ENCODE results near the gene PTH1R.

PTH1R gene

DNA sequence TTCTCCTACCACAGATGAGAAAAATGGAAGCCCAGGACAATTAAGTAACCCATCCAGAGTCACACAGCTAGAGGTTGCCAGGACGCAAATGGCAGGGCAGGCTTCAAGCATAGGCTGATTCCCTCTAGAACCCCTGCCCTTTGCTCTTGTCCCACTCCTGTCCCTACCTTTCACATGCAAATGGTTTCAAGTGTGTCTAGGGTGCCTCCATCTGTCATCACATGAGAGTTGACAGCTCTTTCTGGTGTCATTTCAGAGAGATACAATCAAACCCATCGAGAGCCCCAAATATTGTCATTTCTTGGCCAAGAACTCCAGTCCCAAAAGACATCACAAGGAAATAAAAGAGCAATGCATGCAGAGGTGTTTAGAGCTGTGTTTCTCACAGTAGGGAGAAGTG, 75.3 kb downstream of the PTH1R start:
- DNase-seq: no peak

Measured in CD4-positive, alpha-beta T cell treated with Interleukin-21 for 1 hour (primary cell).